Measurements from ENCODE around the gene ARHGAP26.

DNA sequence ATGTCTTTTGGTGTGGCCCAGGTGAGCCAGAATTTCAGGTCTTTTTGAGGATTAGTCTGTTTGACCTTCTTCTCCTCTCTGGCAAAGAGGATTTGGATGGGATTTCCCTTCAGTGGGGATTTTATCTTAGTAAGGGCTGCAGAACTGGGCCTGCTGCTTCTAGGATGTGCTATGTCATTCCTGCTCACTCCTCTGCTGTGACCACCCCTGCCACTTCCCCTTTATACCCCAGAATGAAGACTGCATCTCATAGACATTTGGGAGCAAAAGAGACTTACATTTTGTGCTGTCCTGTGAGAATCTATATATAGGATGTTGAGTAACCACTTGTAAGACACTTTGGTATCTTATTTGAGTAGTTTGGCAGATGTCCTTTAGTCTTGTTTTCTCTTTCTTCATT, 76.2 kb downstream of the ARHGAP26 start:
- TF ChIP-seq CTCF (IDR thresholded peaks at IDR 0.05; ENCODE audit: low read depth, low read length, poor library complexity, severe bottlenecking) (no peak), EZH2phosphoT487 (IDR thresholded peaks at IDR 0.05; ENCODE audit: borderline replicate concordance, low read length) (no peak)

Data from DOHH2 (cell line).